ENCODE data around the gene COBL.
A peak's percentile ranks its signal among the peaks of the same experiment; 100 is the strongest.

The COBL gene

DNA sequence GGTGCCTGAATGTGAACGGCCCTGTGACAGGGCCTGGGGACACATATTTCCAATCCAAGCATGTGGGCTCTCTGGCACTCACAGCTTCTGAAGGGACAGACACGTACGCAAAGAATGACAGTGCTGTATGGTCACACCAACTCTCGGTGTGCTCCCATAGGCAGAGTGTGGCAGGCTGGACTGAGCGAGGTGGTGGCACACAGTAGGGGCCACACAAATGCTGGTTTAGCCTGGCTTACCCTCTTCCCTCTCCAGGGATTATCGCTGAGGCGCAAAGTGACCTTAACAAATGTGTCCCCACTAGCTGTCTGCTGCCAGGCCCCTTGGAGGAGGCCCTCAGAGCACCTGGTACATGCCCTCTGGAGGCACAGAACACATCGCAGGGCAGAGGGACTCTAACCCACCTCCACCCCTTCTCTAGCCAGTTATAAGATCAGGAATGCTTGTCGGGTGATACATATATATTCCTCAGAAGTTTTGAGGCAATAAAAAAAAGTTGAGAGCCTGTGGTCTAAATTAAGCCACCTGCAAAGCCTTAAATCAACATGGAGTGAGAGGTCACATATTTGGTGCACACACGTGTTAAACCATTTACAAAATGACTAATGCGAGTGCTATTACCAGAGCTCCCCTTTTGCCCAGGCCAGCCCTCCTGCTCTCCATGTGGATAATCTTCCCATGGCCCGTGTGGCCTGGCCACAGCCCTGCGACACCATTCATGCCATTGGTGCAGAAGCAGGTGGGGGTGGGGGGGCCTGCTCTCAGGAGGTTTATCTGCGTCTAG, 271.1 kb downstream of the COBL start:
- DNase-seq (ENCODE audit: low spot score): no peak

DNA sequence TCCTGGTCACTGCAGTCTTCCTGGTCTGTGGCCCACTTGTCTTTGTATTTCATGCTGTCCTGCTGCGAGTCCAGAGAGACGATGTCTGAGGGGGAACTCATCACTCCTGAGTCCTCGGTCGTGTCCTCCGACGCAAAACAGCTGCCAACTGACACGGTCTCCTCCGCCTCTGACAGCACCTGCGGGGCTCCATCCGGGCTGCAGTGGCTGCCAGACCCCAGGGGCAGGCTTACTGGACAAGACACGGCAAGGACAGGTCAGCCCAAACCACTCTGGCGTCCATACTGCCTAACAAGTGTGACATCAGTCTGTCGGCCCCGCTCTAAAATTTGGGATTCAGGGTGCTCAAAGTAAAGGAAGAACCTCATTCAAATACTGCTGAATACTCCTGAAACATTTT, 273.1 kb downstream of the COBL start:
- no peak for DNase-seq (ENCODE audit: low spot score)

DNA sequence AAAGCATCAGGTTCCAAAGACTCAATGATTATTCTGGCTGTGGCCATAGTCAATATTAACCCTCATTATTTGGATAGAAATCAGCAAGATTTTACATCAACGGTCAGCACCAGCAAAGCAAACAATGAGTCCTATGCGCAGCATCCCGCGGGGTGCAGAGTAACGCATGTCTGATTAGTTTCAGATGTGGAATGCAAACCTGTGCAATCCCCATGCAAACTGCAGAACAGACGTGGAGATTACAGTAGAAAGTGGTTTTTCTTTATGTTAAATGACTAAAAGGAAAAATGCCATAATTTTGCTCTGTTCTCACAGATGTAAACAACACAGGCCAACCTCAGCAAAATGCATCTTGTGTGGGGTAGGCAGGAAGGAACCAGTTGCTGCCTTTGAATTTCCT, 275.8 kb downstream of the COBL start:
- no peak for DNase-seq (ENCODE audit: low spot score)

DNA sequence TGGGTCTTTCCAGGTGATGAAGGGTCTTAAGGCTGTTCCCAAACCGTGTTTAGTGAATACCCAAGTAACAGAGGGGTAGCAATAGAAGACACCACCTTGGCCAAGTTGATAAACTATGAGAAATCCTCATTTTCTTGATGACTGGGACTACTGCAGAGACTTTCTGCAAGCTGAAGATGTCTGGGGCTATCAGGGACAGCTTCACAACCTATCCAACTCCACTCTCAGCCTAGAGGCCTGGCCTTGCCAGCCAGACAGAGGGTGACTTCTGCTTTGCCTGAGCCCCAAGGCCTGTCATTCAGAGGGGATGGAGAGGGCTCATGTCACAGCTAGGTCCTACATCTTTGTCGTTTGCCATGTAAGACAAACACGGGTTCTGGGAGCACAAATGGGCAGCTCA, 278.0 kb downstream of the COBL start:
- no peak for DNase-seq (ENCODE audit: low spot score)

DNA sequence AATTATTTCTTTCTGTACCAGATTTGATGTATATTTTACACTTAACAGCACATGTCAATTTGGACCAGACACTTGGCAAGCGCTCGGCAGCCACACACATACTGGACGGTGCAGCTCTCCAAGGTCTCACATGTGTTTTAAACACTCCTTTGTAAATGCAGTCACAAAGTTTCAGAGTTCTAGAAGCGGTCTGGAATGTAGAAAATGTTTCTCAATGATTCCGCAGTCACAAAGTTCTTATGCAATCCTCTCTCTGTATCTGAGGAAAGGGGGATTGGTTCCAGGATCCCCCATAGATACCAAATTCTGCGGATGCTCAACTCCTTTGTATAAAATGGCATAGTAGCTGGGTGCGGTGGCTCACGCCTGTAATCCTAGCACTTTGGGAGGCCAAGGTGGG, 280.9 kb downstream of the COBL start:
- no peak for DNase-seq (ENCODE audit: low spot score)

DNA sequence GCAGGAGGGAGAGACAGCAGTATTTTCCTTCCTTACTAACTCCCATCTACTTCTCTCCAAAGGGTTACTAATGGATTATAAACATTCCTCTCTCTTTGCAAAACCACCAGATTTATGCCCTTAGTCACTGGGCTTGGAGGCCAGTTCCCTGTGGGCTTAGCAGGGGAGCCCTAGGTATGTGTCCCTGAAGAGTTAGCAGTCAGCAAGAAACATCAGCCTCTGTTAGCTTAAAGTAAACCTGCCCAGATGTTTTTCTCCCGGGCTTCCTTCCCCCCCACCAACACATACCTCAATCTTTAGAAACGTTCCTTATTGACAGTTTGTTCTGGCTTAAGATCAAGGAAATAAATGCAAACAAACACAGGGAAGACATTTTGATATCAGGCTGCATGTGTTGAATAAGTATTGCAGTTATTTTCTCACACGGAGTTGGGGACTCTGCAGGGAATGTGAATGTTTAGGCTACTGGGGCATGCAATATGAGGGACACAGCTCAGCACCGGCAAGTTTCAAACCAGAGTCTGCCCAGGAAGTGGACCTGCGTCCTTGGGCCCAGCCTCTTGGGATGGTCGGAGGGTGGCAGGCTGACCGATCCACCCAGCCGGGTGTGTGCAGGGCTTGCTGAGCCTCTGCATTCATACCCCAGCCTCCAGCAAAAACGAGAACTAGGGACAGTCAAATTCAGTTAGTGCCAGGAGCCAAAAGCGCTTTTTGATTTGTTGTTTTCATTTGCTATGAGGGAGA, 281.9 kb downstream of the COBL start:
- no peak for DNase-seq (ENCODE audit: low spot score)

DNA sequence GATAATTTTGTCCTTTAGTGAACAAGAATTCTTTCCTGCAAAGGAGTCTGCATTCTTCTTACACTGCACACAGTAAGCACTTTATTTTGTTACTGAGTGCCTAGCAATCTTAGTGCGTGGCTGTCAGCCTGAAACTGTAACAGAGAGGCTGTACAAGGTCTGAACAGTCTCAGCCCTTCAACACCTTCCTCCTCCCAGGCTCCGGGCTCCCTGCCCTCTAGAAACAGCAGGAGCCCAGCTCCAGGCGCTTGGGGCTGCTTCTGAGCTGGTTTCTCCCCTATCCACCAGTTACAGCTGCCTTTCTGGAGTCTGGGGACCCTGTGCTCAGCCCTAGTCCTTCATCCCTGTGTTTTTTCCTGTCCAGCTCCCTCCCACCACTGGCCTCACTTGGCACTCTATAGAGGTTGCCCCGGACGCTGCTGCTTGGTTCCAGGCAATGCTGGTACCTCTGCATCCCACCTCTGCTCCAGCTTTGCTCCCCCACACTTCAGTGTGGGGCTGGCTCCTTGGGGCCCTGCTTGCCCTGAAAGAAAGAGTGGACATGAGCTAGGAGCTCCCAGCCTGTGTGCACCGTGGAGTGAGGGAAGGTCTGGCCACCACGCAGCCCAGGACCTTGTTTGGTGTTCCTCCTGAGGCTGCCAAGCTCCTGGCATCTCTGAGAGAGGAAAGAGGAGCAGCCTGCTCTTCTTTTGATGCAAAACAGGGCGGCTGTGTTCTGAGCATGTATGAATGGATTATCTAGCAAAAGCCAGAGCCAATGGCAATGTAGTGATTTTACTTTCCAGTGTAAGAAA, 282.7 kb downstream of the COBL start:
- DNase-seq (ENCODE audit: low spot score): peak; percentile 50

DNA sequence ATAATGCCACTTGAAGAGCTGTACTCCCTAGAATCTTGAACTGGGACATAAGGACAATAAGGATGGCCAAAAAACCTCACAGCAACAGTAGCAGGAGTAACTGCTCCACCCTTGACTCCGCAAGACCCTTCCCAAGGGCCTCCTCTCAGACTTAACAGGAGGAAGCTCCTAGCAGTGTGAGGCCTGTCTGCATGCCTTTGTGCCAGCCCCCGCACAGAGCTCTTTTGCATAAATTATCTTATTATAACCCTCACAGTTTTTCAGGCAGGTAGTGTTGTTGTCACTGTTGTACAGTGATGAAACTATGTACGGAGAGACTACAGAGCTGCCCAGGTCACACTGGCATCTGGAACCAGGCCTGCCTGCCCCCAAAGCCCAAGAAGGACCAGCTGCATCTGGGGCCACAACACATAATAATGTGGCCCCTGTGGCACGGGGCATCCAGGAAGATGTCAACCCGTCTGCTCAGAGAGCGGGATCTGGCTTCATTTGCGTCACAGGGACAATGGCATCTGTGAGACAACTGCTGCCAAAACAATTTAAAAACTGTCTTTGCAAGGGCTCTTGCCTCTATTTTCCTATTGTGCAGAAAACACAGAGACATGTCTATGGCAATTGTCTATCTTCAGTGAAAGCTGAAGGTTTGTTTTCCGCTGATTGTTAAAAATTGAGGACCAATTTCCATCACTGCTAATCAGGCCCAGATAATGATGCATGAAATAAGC, 284.7 kb downstream of the COBL start:
- peak; percentile 57 for DNase-seq (ENCODE audit: low spot score)

DNA sequence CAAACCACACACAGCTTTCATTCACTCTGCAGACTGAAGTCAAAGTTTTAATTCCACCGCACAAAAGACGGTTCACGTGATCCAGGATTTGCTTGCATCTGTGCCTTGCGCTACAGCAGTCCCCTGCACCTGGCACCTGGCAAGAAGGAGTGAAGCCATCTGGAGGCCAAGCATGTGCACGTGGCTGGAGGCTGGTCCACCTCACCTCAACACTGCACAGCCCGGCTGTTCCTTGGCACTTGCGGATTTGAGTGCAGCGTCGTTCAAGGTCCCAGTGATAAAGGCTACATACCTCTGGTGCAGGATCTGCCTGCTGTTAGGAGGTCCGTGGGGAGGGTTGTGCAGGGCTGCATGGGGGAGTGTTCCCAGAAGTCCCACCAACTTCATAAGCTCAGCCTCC, 285.4 kb downstream of the COBL start:
- DNase-seq (ENCODE audit: low spot score): no peak

DNA sequence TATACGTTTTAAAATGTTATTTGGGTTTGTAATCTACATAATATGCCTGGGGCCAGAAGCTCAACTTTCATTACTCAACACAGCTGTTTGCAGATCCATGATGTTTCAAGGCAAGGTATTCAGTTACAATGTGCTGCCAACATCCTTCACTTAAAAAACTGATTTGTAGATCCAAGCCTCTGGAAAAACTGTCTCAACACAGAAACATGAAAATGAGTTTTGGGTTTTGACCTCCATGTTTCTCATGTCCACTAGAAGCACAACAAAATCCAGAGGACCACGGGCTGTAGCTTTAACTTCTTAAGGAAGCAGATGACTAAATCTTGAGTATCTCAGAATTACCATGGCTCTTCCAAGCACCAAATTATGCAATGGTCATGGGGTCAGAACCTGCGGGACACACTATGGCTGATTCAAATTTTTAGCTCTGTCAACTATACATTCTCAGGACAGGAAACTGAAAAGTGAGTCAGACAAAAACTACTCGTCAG, 286.9 kb downstream of the COBL start:
- no peak for DNase-seq (ENCODE audit: low spot score)

DNA sequence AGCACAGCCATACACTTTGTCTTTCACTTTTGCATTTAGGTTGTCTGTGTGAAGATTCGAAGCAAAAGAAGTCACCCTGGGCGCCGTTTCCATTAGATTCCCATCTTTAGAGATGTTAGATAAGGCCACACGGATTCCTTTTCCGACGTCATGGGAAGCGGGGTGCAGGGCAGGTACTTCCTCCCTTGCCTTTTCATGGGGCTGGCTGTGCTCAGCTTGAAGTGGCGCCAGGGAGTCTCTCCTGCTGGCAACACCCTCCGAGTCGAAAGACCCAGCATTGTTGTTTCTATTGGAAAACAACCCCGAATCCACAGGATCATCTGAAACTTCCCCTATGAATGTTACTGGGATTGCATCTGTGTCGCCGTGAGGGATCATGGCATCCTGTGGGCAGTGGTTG, 287.5 kb downstream of the COBL start:
- no peak for DNase-seq (ENCODE audit: low spot score)

DNA sequence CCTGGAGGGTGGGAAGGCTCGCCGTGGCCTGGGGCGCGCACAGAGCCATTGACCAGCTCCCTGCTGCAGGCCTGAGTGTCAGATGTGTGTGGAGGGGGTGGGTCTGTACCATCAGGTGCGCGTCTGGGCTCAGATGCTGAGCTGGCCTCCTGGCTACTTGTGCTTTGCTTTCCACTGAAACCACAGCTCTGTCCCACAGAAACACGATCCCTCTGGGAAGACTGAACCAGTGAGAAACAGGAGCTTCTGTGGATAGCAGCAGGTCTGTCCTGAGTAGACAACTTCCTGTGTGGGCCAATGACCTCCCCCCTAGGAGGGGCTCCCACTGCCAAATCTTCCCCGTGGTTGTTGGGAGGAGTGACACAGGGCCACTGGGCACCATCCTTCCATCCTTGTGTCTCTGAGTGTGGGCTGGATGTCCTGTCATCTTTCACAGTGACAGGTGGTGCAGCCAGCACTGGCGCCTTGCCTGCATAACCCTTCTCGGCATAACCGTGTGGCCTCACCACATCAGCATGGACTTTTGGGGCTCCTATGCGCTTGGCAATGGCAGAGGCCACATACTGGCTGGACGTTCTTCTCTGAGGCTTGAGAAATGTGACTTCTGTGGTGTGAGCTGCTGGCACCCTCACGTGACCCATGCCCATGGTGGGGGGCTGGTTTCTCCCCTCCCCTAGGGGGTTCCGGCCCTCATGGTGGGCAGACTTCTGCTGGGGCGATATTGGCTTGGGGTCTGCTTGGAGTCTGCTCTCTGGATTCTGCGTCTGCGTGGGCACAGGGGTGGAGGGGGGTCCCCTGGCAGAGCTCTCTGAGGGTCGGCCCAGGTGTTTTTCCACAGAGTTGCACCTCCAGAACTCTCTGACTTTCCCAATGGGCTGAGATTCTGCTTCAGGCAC, 288.4 kb downstream of the COBL start:
- no peak for DNase-seq (ENCODE audit: low spot score)

DNA sequence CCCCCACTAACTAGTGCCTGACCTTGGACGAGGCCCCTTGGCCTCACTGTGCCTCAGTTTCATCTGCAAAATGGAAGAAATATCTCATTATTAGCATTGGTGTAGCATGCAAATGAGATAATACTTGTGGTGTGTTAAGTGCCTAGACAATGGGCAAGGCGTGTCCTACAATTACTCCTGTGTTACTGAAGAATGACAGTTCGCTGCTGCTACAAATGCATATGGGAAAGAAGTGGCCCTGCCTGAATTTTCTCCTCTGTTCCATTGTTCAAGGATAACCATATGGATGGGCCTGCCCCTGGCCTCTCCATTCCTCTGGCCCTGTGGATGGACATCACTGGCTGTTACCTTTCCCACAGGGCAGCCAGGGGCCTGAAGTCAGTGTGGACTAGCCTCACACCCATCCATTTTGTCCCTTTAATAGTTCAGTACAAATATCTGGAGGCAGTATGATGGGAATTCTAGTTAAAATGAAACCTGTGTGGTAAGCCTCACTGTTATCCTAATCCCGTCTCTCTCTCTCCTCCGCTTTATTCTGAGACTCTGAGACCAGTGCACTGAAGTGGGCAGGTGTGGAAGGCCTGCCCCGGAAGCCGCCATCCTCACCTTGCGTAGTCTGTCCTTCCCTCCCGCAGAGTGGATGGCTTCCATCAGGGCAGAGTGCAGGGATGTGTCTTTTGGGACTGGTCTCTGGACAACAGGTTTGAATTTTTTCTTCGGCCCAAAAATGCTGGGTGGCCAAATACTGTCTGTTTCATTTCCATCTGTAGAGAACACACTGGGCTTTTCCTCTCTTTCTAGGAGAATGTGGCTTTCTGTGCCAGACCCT, 289.3 kb downstream of the COBL start:
- no peak for DNase-seq (ENCODE audit: low spot score)

DNA sequence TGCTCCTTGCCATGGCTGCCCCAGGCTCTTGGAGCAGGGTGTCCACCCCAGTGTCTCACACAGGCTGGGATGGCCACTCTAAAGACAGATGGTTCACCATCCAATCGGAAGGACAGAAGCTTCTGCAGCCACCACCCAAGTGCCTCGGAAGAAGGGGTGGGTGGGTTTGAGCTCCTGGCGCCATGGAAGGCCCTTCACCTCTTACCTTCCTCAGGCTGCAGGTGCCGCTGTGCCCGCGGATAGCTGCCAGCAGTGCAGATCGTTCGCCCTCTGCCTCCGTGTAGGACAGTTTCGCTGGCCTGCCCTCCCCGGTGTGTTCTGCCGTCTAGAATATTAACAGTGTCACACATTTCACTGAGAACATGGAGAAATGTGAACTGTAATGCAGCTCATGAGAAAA, 290.3 kb downstream of the COBL start:
- DNase-seq (ENCODE audit: low spot score): no peak

DNA sequence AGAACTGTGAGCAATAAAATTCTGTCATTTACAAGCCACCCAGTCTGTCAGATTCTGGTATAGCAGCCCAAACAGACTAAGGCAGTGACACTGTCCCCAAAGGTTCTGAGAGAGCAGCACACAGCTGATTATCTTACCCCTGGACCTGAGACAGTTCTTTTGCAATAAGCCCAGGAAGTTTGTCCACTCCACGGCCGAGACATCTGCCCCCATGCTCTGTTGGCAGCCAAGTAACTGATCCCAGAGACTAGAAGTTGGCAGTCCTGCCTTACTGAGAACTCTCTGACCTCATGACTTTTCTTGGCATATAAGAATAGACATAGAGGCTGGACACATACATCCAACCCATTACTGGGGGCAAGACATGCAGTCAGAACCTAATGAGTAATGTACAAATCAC, 290.9 kb downstream of the COBL start:
- DNase-seq (ENCODE audit: low spot score): no peak

DNA sequence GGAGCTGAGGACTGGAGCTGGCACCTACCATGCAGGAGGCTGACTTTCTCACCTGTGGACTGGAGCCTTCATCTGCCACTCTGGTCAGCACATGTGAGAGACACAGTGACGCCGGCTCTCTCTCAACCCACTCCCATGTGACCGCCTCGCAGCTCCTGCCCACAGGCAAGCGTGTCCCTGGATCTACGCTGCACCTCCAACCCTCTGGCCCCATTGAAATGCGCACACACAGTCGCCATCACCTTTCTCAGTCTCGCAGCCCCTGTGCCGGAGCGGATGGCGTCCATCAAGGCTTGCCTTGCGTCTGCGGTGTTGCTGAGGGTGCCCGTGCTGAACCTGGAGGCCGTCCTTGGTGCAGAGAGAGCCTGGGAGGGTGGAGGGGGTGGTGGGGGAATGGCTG, 291.7 kb downstream of the COBL start:
- DNase-seq (ENCODE audit: low spot score): no peak

DNA sequence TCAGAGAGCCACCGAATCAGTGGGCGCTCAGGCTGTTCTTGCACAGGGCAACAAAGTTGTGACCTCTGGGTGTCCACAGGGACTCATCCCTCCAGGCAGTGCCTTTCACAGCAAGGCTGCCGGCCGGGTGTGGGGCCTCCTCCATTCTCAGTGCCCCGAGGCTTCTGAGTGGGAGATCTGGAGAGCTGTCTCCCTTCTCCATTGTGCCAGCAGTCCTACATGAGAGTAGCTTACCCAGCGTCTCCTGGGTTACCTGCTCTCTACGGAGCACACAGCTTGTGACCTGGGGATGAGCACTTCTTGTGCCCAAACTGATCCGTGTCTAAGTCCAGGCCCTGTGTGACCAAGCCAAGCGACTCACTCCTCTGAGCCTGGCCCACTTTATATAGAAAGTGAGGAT, 293.1 kb downstream of the COBL start:
- no peak for DNase-seq (ENCODE audit: low spot score)

DNA sequence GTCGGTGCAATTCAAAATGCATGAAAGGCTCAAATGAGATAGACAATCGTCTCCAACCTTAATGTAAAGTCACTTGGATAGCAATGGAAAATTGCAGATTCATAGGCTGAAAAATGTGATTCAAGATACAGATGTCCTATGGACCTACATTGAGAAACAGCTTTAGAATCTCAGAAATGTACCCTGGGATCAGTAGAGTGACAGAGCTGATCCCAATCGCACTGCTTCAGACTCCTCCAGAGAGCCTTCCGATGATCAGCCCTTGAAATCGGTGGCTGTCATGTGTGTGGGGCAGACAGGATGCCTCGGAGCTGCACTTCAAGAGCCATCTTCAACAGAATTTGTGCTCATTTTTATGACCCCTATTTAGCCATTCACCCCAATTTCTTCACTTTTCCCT, 293.8 kb downstream of the COBL start:
- no peak for DNase-seq (ENCODE audit: low spot score)

DNA sequence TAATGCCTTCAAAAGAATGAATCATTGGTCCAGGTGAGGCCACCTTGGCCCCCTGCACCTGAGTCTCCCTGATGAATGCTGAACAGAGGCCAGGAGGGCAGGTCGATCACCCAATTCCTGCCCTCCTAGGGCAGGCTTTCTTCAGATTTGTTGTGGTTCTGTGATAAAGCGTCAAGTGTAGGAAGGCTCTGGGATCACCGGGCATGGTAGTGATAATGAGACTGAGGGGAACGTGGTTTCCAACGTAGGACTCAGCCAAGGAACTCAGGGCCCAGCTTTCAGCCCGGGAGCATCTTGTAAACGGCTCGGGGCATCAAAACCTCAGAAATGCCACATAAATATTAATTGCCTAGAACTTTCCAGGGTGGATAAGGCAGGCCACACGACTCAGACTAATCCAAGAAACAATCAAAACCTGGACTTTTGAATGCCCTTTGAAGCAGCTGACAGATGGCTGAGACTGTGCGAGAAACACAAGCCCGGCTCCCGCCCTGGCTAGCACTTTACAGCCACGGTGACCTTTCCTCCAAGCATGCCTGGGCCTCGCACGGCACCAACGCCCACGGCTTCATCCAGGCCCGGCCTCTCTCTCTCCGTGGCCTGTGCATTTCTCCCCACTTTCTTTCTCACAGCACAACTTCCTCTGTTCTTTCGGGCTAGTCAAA, 294.6 kb downstream of the COBL start:
- DNase-seq (ENCODE audit: low spot score): no peak

DNA sequence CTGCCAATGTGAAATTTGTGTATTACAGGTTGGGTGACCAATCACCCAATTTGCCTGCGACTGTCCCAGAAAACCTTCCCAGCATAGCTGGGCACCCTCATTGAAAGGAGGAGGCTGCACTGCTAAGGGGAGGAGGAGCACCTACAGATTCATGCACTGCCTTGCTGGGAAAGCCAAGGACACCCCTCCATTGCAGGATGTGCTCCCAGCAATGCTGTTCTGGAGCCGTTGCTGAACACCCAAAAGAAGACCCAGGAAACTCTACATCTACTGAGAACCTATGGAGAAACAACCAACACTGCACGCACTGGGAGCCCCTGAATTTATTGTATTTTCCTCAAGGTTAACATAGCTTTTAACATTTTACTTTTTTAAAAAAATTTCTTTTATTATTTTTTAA, 295.7 kb downstream of the COBL start:
- no peak for DNase-seq (ENCODE audit: low spot score)

Data from Ammon's horn (tissue), 1 donor.